Mesodermal cell (in vitro differentiated cells): ENCODE data around the gene HELZ.

Experiments used
- H3K27ac ChIP-seq: 2 replicates; pipeline ENCODE4 v1.7.0; 2013; ENCODE audit warnings: mild to moderate bottlenecking, low read depth, low read length, moderate library complexity; ENCODE audit not compliant: severe bottlenecking
- H3K36me3 ChIP-seq: 2 replicates; pipeline ENCODE4 v1.7.1; 2013; ENCODE audit warnings: mild to moderate bottlenecking, low read length, moderate library complexity; ENCODE audit not compliant: control insufficient read depth, insufficient read depth
- H3K4me1 ChIP-seq: one replicate; pipeline ENCODE4 v1.7.1; 2013; ENCODE audit warnings: mild to moderate bottlenecking, low read length; ENCODE audit not compliant: insufficient read depth, control insufficient read depth, poor library complexity, severe bottlenecking
- H3K4me3 ChIP-seq: 2 replicates; pipeline ENCODE4 v1.7.0; 2013; ENCODE audit warnings: low read length, control low read depth, mild to moderate bottlenecking; ENCODE audit not compliant: insufficient read depth, poor library complexity, severe bottlenecking; ENCODE audit errors: extremely low read depth
- H3K9me3 ChIP-seq: 2 replicates; pipeline ENCODE4 v1.7.1; 2013; ENCODE audit warnings: mild to moderate bottlenecking, low read length, moderate library complexity; ENCODE audit not compliant: control insufficient read depth
- WGBS, 2 experiments: methylation state at CpG; one replicate each; pipeline ENCODE4 v1.1.5; 2013; ENCODE audit warnings: missing lambda C conversion rate in 2 of 2; ENCODE audit not compliant: insufficient coverage in 2 of 2; 5-methylcytosine and 5-hydroxymethylcytosine counted together

Gene HELZ

DNA sequence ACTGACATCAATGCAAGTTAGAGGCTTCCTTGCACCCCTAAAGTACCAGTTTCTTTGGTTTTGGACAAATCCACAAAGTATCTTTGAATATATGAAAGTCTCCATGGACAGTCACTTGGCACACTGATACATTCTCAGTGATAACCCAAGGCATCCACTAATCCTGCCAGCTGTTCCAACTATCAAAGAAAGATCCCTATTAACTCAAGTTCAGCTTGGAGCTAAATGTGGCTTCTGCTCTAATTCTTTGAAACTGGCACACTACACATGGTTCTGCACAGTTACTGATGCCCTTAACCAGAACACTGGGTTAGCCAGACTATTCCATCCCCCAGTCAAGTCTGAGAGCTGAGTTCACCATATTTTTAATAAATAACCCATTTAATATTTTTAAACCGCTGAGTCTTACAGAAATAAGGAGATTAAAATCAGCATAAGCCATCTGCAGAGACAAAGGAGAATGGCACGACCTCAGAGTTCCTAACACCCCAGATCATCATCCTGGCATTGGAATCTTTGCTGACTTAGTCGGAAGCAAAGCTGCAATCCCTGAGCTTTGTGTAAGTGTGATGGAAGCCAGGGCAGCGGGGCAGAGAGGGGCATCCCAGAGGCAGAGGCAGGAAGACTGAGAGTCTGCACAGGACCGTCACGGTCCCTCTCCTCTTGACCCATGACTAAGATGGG lies 194.4 kb downstream of the HELZ start:
- Histone ChIP-seq H3K36me3 (no peaks in the 10 kb centered on the region), H3K4me1 (no peaks in the 10 kb centered on the region), H3K27ac (no peak overlapping the region), H3K4me3 (no peak overlapping the region), H3K9me3 (peaks cover 23% of the 10 kb centered on the region)
- WGBS, 2 experiments = 93 to 97% methylated on average over 3 to 5 of the region's 6 CpGs

DNA sequence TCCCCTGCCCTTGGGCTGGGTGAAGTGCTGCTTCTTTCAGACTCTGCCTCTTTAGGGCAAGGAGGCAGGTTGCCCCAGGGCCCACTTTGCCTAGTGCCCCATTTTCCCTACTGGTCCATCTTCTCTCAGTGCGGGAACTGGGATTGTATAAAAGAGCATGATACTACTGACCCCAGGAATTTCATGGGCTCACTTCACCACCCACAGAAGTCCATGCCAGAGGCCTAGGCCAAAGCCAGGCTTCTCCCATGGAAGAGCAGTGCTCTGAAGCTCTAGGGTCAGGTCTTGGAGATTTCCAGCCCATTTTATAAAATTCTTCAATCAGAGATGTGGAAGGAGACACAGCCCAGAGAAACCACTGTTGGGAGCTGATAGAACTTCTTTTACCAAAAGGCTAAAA lies 194.9 kb downstream of the HELZ start:
- H3K9me3 ChIP-seq = peaks cover 23% of the 10 kb centered on the region
- H3K4me3 ChIP-seq = no peak overlapping the region
- no peaks in the 10 kb centered on the region for H3K36me3 ChIP-seq
- H3K4me1 ChIP-seq = no peaks in the 10 kb centered on the region
- 89% methylated on average over 1 of the region's 1 CpG; no CpG with 5 or more reads in 1 of the 2 experiments for WGBS, 2 experiments
- H3K27ac ChIP-seq = no peak overlapping the region

DNA sequence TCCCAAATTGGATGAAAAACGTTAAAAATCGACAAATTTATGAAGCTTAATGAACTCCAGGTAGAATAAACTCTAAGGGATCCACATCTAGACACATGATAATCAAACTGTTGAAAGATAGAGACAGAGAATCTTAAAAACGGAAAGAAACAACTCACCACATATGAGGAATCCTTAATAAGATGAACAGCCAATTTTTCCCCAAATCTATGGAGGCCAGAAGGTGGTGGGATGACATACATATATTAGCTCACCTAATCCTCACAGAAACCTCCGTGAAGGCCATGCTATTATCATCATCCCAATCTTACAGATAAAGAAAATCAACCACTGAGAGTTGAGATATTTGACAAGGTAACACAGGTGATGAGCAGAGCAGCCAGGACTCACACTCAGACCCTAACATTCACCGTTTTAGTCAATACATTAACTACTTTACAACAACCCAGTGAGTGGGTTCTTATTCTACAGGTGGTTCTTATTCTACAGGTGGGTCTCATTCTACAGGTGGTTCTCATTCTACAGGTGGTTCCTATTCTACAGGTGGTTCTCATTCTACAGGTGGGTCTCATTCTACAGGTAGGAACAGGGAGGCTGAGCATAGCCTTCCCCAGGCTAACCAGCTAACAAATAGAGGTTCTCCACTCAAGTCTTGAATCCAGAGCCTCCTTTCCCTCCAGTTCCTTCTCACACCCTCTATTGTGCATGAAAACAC lies 195.8 kb downstream of the HELZ start:
- Histone ChIP-seq H3K4me1 (no peaks in the 10 kb centered on the region), H3K36me3 (no peaks in the 10 kb centered on the region), H3K9me3 (peaks cover 23% of the 10 kb centered on the region), H3K27ac (no peak overlapping the region), H3K4me3 (no peak overlapping the region)
- 68% methylated on average over 2 of the region's 5 CpGs; no CpG with 5 or more reads in 1 of the 2 experiments for WGBS, 2 experiments

DNA sequence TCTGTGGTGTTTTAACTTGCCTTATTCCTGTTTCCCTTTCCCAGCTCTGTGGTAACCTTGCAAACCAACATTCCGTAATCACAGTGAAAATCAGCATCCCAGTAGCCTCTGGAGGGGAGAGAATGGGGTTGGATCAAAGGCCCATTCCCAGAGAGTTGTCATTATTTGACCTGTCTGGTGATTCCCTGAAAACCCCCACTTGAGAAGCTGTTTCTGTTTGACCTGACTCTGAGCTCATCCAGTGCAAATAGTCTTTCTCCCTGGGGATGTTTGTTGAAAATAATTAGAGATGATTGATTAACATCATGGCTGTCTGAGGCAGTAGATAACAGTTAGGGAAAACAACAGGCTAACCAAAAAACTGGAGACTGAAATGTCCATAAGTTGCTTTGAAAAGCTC lies 197.6 kb downstream of the HELZ start:
- no CpG with 5 or more reads among the region's 1 CpG for WGBS, 2 experiments
- Histone ChIP-seq H3K4me1 (no peaks in the 10 kb centered on the region), H3K27ac (no peak overlapping the region), H3K36me3 (no peaks in the 10 kb centered on the region), H3K4me3 (no peak overlapping the region), H3K9me3 (peaks cover 23% of the 10 kb centered on the region)

DNA sequence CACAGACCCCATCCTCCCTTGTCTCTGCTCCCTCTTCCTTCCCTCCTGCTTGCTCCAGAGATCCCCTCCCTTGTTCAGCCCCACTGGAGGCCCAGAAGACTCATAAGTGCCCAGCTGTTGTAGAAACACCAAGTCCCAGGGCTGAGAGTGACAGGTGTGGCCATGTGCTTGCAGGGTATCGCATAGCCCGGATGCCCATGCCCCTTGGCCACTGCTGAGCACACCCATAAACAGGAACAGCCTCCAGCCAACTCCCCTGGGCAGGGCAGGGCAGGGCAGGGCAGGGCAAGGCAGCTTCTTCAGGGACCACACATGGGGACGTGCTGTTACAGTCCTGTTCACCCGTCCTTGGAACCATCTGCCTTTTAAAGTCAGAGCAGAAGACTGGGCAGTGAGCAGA lies 198.6 kb downstream of the HELZ start:
- Histone ChIP-seq H3K9me3 (peaks cover 23% of the 10 kb centered on the region), H3K36me3 (no peaks in the 10 kb centered on the region), H3K27ac (no peak overlapping the region), H3K4me1 (no peaks in the 10 kb centered on the region), H3K4me3 (no peak overlapping the region)
- WGBS, 2 experiments = 88 to 94% methylated on average over 4 of the region's 4 CpGs

DNA sequence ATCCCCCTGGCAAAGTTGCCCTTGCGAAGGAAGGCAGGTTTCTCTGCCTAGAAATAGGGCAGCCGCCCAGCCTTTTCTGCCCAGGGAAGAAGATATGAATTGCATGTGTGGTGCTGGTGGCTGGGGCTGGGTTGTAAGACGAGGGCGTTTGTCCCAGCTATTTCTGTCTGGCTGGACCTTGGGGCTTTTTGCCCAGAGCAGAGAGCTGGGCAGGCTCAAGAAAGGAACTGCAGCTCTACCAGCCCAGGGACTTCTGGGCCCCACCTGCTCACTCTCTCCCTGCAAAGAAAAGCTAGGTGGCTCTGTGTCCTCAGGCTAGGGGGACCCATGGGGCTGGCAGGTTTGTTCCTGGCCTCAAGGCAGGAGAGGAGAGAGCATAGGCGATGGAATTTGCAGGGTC lies 200.1 kb downstream of the HELZ start:
- Histone ChIP-seq H3K4me1 (no peaks in the 10 kb centered on the region), H3K36me3 (no peaks in the 10 kb centered on the region), H3K9me3 (peaks cover 23% of the 10 kb centered on the region), H3K4me3 (no peak overlapping the region), H3K27ac (no peak overlapping the region)
- 83 to 95% methylated on average over 3 to 4 of the region's 5 CpGs for WGBS, 2 experiments

DNA sequence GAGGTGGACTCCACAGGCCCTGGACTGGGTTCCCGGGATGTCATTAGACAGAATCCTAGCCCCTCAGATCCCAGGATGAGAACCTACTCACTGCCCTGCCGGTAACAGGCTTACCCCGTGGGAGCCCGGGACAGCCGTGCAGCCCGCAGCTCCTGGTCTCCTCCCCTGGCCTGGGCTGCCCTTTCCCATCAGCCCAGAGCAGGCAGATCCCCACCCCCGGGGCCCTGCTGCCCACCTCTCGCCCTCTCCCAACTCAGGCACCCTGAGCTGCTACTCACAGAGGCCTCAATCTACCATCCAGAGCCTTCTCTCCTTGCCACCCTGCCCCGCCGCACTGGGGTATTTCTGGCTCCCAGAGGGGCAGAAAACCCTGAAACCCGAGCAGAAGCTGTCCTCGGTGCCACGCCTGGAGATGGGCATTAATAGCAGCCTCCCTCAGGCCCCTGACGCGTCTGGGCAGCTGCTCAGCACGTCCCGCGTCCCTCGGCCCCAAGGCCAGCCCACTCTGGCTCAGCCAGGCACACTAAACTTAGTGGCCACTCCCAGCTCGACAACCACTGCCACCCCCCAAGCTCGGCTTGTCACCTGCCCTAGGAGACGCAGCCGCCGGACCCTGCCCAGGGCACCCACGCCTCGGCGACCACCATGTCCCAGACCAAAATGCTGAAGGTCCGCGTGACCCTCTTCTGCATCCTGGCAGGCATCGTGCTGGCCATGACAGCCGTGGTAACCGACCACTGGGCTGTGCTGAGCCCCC lies 200.8 kb downstream of the HELZ start, which contains the start of gene CACNG1:
TSS of gene CACNG1 (plus strand) at position 539 of the 757 bp plus-strand sequence. CDS start at position 646, 107 bp downstream.
- peaks cover 19% of the 10 kb centered on the region for H3K9me3 ChIP-seq
- H3K4me3 ChIP-seq = no peak within 1 kb of the TSS
- no peaks in the 10 kb centered on the region for H3K36me3 ChIP-seq
- no peak within 1 kb of the TSS for H3K27ac ChIP-seq
- no peaks in the 10 kb centered on the region for H3K4me1 ChIP-seq
- WGBS, 2 experiments = 89 to 92% methylated on average over 27 to 29 of the region's 32 CpGs

DNA sequence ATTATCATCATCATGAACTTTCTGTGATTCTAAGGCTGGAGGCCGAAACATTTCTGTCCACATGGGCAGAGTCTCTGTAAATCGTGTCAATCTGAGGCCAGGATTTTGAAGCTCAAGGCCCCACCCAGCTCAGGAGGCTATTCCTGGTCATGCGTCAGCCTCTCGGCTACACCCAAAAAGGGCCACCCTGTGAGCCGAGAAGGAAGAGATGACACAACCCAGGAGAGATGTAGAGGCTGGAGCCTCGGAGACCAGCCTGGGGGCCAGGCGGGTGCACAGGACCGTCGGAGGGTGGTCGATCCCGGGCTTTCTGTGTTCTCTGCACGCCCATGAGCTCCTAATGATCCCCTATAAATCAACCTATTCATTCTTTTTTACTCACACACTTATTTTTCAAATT lies 201.7 kb downstream of the HELZ start:
- no peaks in the 10 kb centered on the region for H3K4me1 ChIP-seq
- H3K9me3 ChIP-seq = peaks cover 13% of the 10 kb centered on the region
- WGBS, 2 experiments = 90 to 93% methylated on average over 11 to 12 of the region's 12 CpGs
- H3K4me3 ChIP-seq = no peak overlapping the region
- H3K36me3 ChIP-seq = no peaks in the 10 kb centered on the region
- H3K27ac ChIP-seq = no peak overlapping the region

DNA sequence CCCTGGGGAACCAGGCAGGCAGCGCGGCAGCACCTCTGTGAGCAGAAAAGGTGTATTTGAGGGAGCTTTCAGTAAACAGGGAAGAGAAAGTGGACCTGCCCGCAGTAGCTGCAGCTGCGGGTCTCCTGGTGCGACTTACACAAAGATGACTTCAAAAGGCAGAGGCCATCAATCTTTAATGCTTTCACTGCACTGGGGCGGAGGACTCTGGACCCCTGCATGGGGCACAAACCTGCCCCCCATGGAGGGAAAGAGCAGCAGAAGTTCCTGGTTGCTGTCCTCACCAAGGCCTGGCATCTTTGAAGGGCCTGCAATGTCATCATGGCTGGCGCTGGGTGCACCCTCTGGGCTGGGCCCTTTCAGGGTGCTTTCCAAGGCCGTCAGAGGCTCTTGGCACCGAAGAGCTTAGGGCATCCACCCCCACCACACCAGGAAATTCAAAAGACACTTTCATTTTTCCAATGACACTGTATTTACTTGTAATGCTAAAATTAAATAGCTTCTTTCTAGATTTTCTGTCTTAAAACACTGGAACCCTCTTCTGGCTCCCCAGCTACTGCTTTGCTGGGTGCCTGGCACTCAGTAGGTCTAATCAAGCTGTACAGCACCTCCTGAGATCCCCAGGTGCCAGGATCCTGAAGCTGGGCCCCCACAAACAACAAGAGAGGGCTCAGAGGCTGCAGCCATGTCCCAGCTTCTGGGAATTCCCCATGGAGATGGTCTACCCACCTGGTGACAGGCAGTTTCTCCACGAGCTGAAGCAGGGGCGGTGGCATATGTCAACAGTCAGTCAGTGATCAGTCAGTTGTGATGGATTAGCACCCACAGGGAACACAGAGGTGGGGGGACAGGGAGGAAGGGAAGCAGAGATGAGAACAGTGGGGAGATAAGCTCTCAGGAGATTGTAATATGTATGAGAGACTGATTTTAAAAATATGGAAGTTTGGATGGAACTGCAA lies 202.8 kb downstream of the HELZ start:
- H3K4me3 ChIP-seq = no peak overlapping the region
- no peak overlapping the region for H3K27ac ChIP-seq
- WGBS, 2 experiments = 77 to 80% methylated on average over 9 to 10 of the region's 11 CpGs

DNA sequence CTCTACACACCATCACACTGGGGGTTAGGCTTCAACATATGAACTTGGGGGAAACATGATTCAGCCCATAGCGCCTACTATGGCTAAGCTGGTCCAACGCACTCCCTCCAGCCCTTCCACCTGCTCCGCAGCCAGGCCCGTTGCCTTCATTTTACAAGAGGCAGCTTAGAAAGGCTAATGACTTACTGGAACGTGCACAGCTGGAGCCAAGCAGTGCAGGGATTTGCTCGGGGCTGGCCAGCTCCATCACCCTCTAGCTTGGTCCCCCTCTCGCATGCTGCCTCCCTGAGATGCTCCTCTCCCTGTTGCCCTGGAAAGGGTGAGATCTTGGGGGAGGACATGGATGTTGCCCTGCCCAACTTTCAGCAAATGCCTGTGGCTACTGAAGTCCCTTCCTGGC lies 203.5 kb downstream of the HELZ start:
- H3K27ac ChIP-seq = no peak overlapping the region
- no peaks in the 10 kb centered on the region for H3K36me3 ChIP-seq
- WGBS, 2 experiments = 75 to 81% methylated on average over 5 to 7 of the region's 7 CpGs
- no peak overlapping the region for H3K4me3 ChIP-seq
- H3K9me3 ChIP-seq = no peaks in the 10 kb centered on the region
- H3K4me1 ChIP-seq = no peaks in the 10 kb centered on the region

More for the DNA sequence above, 202.8 kb downstream of the HELZ start:
- H3K4me1 ChIP-seq = no peaks in the 10 kb centered on the region
- no peaks in the 10 kb centered on the region for H3K36me3 ChIP-seq
- peaks cover 2% of the 10 kb centered on the region for H3K9me3 ChIP-seq
